ENCODE results near the gene LMF1.

The LMF1 gene

DNA sequence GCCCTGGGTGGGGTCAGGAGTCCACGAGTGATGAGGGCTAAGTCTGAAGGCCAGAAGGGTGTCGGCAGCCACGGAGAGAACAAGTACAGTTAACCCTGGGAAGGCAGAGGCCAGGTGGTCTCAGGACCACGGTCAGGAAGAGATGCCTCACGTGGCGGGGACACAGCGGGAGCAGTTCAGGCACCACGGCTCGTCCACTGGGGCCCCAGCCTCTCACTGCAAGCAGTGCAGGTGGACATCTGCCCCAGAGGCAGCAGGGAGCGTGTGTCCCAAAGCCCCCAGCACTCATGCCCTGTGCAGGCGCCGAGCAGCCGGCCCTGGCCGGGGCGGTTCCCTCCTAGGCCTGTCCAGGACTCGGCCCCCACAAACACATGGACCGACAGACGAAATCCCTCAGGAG is 4.7 kb downstream of the LMF1 start:
- no peak overlapping the region for H3K4me3 ChIP-seq (ENCODE audit: low read depth, low read length)
- DNase-seq (ENCODE audit: low read depth), result no peak
- TF ChIP-seq, protein P1, sequence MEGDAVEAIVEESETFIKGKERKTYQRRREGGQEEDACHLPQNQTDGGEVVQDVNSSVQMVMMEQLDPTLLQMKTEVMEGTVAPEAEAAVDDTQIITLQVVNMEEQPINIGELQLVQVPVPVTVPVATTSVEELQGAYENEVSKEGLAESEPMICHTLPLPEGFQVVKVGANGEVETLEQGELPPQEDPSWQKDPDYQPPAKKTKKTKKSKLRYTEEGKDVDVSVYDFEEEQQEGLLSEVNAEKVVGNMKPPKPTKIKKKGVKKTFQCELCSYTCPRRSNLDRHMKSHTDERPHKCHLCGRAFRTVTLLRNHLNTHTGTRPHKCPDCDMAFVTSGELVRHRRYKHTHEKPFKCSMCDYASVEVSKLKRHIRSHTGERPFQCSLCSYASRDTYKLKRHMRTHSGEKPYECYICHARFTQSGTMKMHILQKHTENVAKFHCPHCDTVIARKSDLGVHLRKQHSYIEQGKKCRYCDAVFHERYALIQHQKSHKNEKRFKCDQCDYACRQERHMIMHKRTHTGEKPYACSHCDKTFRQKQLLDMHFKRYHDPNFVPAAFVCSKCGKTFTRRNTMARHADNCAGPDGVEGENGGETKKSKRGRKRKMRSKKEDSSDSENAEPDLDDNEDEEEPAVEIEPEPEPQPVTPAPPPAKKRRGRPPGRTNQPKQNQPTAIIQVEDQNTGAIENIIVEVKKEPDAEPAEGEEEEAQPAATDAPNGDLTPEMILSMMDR (IDR thresholded peaks at IDR 0.05; ENCODE audit: low read depth, low read length, missing control alignments), result no peak

DNA sequence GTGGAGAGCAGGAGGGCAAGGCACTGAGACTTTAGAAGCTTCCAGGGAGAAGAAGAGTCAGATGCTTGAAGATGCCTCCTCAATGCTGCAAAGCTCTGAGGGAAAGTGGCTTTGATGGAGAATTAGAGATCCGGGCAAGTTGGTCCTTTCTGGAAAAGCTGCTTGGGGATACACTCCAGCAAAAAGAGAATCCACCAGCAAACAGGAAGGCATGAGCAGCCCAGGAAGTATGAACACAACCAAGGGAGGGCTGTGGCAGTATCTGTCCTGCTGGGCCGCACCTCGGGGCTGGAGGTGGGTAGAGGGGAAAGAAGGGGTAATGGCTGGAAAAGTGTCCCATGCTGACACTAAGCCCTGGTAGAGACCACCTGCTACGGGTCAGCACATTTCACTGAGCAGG is 5.3 kb downstream of the LMF1 start:
- TF ChIP-seq, protein P1 (IDR thresholded peaks at IDR 0.05; ENCODE audit: low read depth, low read length, missing control alignments), result no peak
- no peak overlapping the region for H3K4me3 ChIP-seq (ENCODE audit: low read depth, low read length)
- no peak for DNase-seq (ENCODE audit: low read depth)

DNA sequence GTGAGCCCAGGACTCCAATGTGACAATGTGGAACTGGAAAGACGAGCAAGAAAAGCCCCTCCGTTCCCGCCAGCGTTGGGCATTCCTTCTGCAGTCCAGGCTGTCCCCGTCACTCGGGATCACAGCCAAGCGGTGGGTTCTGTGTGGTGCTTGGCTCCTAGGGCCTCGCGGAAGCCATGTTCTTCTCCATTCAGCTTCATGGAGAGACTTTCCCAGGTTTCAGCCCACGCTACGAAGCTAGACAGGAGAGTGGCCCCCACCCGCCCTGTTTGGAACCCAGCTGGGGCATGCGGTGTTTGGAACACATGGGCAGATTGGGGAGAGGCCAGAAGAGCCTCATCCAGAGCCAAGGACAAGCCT is 5.8 kb downstream of the LMF1 start:
- no peak overlapping the region for H3K4me3 ChIP-seq (ENCODE audit: low read depth, low read length)
- TF ChIP-seq, protein P1 (IDR thresholded peaks at IDR 0.05; ENCODE audit: low read depth, low read length, missing control alignments), result no peak
- DNase-seq (ENCODE audit: low read depth), result no peak

DNA sequence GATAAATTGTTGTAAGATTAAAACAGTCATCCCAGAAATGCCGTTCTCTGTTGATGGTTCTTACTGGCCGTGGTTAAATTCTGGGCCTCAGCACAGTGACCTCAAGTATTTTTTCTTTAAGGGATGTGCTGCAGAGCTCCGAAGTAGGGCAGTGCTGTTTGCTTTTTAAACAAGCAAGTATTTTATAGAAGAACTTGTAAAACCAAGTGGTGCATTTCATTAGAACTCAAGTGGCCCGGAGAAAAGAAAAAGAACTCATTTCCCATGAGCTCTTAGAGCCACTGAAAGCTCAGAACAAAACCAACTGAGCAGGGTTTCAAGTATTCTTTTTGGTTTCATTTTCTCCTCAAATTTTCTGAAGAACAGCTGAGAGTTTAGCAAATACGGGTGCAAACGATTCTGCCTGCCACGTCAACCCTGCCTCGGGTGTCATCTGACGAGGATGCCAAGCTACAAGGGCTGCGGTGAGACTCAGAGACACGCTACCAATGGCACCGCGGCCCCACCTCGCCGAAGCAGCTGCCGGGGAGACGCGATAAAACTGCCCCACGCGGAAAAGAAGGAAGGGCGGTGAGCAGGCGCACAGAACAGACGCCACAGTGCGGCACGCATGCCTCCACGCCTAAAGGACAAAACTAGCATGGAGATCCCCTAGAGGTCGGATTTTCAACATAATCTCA is 6.3 kb downstream of the LMF1 start:
- no peak for DNase-seq (ENCODE audit: low read depth)
- no peak overlapping the region for H3K4me3 ChIP-seq (ENCODE audit: low read depth, low read length)
- TF ChIP-seq, protein P1 (IDR thresholded peaks at IDR 0.05; ENCODE audit: low read depth, low read length, missing control alignments), result no peak

DNA sequence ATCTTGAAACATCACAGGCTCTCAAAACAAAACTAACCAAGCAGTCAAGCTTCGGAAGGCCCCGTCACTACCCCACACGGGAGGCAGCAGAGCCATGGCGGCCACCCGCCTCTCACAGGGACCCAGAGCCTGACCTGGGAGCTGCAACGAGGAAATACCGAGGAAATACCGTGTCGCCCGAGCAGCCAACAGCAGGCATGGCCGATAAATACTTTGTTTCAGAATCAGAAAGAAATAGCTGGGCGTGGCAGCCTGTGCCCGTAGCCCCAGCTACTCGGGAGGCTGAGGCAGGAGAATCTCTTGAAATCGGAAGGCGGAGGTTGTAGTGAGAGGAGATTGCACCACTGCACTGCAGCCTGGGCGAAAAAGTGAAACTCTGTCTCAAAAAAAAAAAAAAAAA is 6.9 kb downstream of the LMF1 start:
- TF ChIP-seq, protein P1 (IDR thresholded peaks at IDR 0.05; ENCODE audit: low read depth, low read length, missing control alignments), result no peak
- H3K4me3 ChIP-seq (ENCODE audit: low read depth, low read length), result no peak overlapping the region; the same call in 1 of the 2 replicates
- no peak for DNase-seq (ENCODE audit: low read depth)

DNA sequence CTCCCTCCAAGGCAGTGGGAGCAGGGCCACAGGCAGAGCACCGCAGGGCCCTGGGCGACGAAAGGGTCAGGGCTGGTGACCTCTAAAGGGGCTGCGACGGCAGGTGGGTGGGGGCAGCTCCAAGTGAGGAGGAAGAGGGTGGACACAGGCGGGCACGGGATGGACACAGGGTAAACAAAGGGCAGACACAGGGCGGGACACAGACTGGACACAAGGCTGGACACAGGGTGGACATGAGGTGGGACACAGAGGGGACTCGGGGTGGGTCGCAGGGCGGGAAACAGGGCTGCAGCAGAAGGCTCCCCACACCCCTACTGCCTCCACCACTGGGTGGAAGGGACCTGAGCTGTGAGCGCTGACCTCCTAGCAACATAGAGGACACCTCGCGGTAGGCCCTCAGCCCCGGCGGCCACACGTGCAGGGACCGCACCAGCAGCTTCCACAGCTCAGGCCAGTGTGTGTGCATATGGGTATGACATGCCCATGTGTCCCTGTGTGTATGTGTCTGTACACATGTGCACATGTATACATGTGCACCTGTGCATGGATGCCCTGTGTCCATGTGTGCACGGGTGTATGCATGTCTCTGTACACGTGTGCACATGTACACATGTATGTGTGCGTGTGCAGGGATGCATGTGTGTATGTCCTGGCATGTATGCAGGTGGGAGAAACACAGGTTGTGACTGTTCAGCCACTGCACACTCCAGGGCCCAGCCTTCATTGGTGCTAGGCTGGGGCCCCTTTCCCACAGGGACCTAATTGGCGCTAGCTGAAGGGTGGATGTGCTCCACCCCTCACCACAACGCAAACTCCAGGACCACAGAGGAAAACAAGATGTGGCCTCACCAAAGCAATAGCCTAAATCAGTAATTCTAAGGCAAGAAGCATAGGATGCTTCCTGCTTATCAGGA is 7.6 kb downstream of the LMF1 start:
- H3K4me3 ChIP-seq (ENCODE audit: low read depth, low read length), result no peak overlapping the region

More for the DNA sequence above, 7.6 kb downstream of the LMF1 start:
- DNase-seq (ENCODE audit: low read depth), result no peak
- TF ChIP-seq, protein P1 (IDR thresholded peaks at IDR 0.05; ENCODE audit: low read depth, low read length, missing control alignments), result no peak

Measured in GM12864 (cell line).